CD4-positive, alpha-beta T cell treated with Interleukin-1 beta for 1 hour (primary cell): ENCODE measurements around the gene AGMAT.
A peak's percentile ranks its signal among the peaks of the same experiment; 100 is the strongest.
"Not testable (repeated sequence)": the region's sequence is repeated elsewhere in the genome, so short reads cannot be mapped to it uniquely, and the experiment has no call there.

ENCODE experiments used
- DNase-seq, 2 donors: peaks; one replicate each; pipeline ENCODE4 v3.0.0-alpha.2; 2020 to 2022

AGMAT gene

GRCh38 chr1:15609631-15610030 is 24.8 kb upstream of the AGMAT start:
- DNase-seq = no peak

GRCh38 chr1:15605398-15606383 is 20.8 kb upstream of the AGMAT start:
- no peak for DNase-seq

GRCh38 chr1:15604400-15604799 is 19.5 kb upstream of the AGMAT start:
- DNase-seq = not testable (repeated sequence)

GRCh38 chr1:15603966-15604282 is 19.1 kb upstream of the AGMAT start:
- not testable (repeated sequence) for DNase-seq

GRCh38 chr1:15603050-15603965 is 18.5 kb upstream of the AGMAT start:
- peak; percentile 92 to 94 for DNase-seq

GRCh38 chr1:15598436-15598835 is 13.6 kb upstream of the AGMAT start:
- no peak for DNase-seq

GRCh38 chr1:15595809-15596617 is 11.2 kb upstream of the AGMAT start:
- no peak for DNase-seq

GRCh38 chr1:15592285-15592684 is 7.4 kb upstream of the AGMAT start:
- no peak for DNase-seq

GRCh38 chr1:15583016-15583706 is 1.7 kb downstream of the AGMAT start:
- no peak for DNase-seq

- no peak for DNase-seq
Measured at GRCh38 chr1:15579683-15580047, 5.2 kb downstream of the AGMAT start.

- DNase-seq = peak; percentile 29 to 52
Measured at GRCh38 chr1:15578921-15579682, 5.7 kb downstream of the AGMAT start.

GRCh38 chr1:15577691-15578090 is 7.2 kb downstream of the AGMAT start:
- DNase-seq = no peak

GRCh38 chr1:15575549-15576150 is 9.2 kb downstream of the AGMAT start:
- no peak for DNase-seq

GRCh38 chr1:15574741-15575140 is 10.1 kb downstream of the AGMAT start:
- no peak for DNase-seq

GRCh38 chr1:15573477-15573876 is 11.4 kb downstream of the AGMAT start:
- DNase-seq = no peak

GRCh38 chr1:15571266-15571665 is 13.6 kb downstream of the AGMAT start:
- DNase-seq = no peak

- no peak for DNase-seq
Measured at GRCh38 chr1:15570861-15571260, 14.0 kb downstream of the AGMAT start.

- DNase-seq = no peak
Measured at GRCh38 chr1:15568387-15569073, 16.3 kb downstream of the AGMAT start.

- DNase-seq = no peak
Measured at GRCh38 chr1:15559189-15559810, 25.6 kb downstream of the AGMAT start.

GRCh38 chr1:15558516-15558915 is 26.3 kb downstream of the AGMAT start:
- no peak for DNase-seq
